ENCODE data around the gene MAPK9. TPM values are rescaled to one million over a fixed set of nuclear protein-coding genes. Genes with fewer than 3 reads are reported as not detected.

MAPK9 gene
- total RNA-seq, 1 experiment from 2014 or later: 38.6 TPM

DNA sequence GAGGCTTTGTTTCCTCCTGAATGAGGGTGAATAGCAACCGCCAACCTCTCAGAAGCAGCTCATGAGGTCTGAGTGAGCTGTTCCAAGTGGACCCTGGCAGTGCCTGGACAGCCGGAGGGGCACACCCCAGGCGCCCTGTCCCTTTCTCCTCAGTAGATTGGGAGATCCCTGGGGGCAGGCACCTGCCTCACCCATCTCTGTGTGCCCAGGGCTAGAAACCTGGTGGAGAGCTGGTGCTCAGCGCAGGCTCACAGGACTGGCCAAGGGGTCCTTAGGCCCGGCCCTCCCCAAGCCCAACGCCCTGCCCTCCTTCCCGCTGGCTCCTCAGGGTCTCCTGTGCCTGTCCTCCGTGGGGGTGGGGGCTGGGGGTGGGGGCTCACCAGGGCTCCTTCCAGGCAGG is 14.9 kb upstream of the MAPK9 start:
- Histone ChIP-seq H3K4me1 (ENCODE audit: insufficient read depth, low read length) (no peaks in the 10 kb centered on the region), H3K23me2 (ENCODE audit: insufficient read length, low read depth, low read length, poor library complexity, severe bottlenecking) (no peaks in the 10 kb centered on the region), H3K79me1 (ENCODE audit: insufficient read depth, low read depth, low read length, poor library complexity, severe bottlenecking) (no peaks in the 10 kb centered on the region), H2AFZ (ENCODE audit: low read length) (no peak overlapping the region), H3K79me2 (ENCODE audit: insufficient read depth, low read length) (no peaks in the 10 kb centered on the region), H4K8ac (replicated peaks; ENCODE audit: insufficient read length, low read depth, low read length) (no peak overlapping the region), H3K9ac (ENCODE audit: extremely low read depth, insufficient read length, low read length) (no peak overlapping the region), H2AK5ac (ENCODE audit: insufficient read length, low read length) (no peak overlapping the region), H3K23ac (ENCODE audit: insufficient read length, low read depth, low read length) (no peak overlapping the region), H2BK12ac (ENCODE audit: insufficient read length, low read depth, low read length) (no peak overlapping the region), H3K56ac (ENCODE audit: insufficient read length, low read depth, low read length) (no peak overlapping the region), H2BK15ac (ENCODE audit: low read depth, low read length) (no peak overlapping the region), H4K91ac (ENCODE audit: insufficient read length, low read depth, low read length) (no peak overlapping the region), H3K14ac (ENCODE audit: insufficient read depth, low read length) (no peak overlapping the region), H3K18ac (ENCODE audit: insufficient read length, low read depth, low read length) (no peak overlapping the region), H4K5ac (ENCODE audit: insufficient read length, low read depth, low read length) (no peak overlapping the region), H3K4me2 (ENCODE audit: insufficient read depth, insufficient read length, low read length) (no peak overlapping the region), H2BK5ac (ENCODE audit: insufficient read length, low read length) (no peak overlapping the region), H3K9me3 (ENCODE audit: control insufficient read depth, low read depth, low read length) (no peaks in the 10 kb centered on the region), H2BK20ac (ENCODE audit: low read depth, low read length, poor library complexity, severe bottlenecking) (no peak overlapping the region), H3K4ac (ENCODE audit: low read depth, low read length) (no peak overlapping the region), H2BK120ac (ENCODE audit: low read depth, low read length, poor library complexity, severe bottlenecking) (no peak overlapping the region), H3T11ph (ENCODE audit: low read length) (no peak overlapping the region), H3K27ac (ENCODE audit: insufficient read length, low read depth, low read length) (no peak overlapping the region), H4K20me1 (ENCODE audit: control insufficient read depth, insufficient read depth, insufficient read length) (peaks cover 3% of the 10 kb centered on the region), H3K27me3 (ENCODE audit: insufficient read depth, low read length) (no peaks in the 10 kb centered on the region)
- WGBS (ENCODE audit: extremely low coverage, insufficient read length, low lambda C conversion rate): no CpG with 5 or more reads among the region's 8 CpGs
- DNase-seq: no peak
- no peaks in the 10 kb centered on the region for H3K27me3 Mint-ChIP-seq (ENCODE audit: low read depth)
- H3K4me3 Mint-ChIP-seq: no peak overlapping the region
- H3K27ac Mint-ChIP-seq: no peak overlapping the region
- TF ChIP-seq, protein P1, sequence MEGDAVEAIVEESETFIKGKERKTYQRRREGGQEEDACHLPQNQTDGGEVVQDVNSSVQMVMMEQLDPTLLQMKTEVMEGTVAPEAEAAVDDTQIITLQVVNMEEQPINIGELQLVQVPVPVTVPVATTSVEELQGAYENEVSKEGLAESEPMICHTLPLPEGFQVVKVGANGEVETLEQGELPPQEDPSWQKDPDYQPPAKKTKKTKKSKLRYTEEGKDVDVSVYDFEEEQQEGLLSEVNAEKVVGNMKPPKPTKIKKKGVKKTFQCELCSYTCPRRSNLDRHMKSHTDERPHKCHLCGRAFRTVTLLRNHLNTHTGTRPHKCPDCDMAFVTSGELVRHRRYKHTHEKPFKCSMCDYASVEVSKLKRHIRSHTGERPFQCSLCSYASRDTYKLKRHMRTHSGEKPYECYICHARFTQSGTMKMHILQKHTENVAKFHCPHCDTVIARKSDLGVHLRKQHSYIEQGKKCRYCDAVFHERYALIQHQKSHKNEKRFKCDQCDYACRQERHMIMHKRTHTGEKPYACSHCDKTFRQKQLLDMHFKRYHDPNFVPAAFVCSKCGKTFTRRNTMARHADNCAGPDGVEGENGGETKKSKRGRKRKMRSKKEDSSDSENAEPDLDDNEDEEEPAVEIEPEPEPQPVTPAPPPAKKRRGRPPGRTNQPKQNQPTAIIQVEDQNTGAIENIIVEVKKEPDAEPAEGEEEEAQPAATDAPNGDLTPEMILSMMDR (conservative IDR thresholded peaks at IDR 0.05): no peak
- peaks cover 0 to 4% of the 10 kb centered on the region in 2 experiments; a peak in 1 of 4 replicates for H3K4me1 Mint-ChIP-seq
- H3K9me3 Mint-ChIP-seq: no peaks in the 10 kb centered on the region
- peaks cover 56 to 77% (median 61%) of the 10 kb centered on the region in 3 experiments for H3K36me3 Mint-ChIP-seq (ENCODE audit: insufficient read depth in 1 of 3, low read depth in 3 of 3)

All from H9 (cell line).